CD4-positive, alpha-beta T cell treated with Interleukin-21 for 1 hour (primary cell): ENCODE results near the gene TCEAL2.
"Not testable (repeated sequence)": the region's sequence is repeated elsewhere in the genome, so short reads cannot be mapped to it uniquely, and the experiment has no call there.

ENCODE experiments used
- DNase-seq: peaks from one replicate; pipeline ENCODE4 v3.0.0-alpha.2; 2020

Gene TCEAL2

DNA sequence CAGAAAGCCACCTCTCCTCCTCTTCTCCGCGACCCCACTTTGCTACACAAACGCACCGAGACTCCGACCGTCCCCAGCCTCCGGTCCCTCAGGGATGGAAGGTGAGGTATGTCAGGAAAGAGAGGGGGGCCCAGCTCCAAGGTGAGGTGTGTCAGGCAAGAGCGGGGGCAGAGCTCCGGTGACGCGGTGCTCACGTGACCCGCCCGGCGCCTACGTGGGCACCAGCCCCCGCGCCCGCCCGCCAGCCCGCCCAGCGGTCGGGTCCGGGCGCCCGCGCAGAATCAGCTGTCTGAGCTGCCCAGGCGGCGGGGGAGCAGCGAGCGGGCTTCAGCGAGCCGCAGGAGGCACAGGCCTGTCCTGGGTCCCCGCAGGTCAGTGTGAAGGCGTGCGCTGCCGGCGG is at the start of gene TCEAL2:
TSS of gene TCEAL2 (plus strand) at position 244 of the 400 bp plus-strand sequence. CDS start 1,152 bp downstream, outside the sequence.
- not testable (repeated sequence) for DNase-seq

DNA sequence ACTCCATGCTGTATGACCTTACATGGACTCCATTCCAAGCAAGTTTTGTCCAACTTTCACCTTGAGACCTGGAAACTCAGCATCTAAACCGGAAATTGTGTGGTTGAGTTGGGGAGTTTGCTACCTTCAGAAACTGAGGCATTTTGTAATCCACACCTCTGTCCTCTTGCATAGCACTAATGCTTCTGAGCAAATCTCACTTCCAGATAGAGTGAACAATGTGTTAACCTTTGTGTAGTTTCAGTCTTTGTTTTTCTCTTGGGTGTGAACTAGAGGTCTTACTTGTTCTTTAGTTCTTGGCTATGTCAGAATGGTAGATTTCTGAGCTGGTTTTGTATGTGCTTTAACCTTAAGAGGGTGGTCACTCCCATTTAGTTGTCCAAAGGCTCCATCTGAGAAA is 48.1 kb upstream of the TCEAL2 start:
- no peak for DNase-seq

- DNase-seq: no peak
Measured at GRCh38 chrX:102085706-102086105, 39.8 kb upstream of the TCEAL2 start.

GRCh38 chrX:102113367-102113766 is 12.1 kb upstream of the TCEAL2 start:
- no peak for DNase-seq

GRCh38 chrX:102115748-102116147 is 9.7 kb upstream of the TCEAL2 start:
- no peak for DNase-seq

DNA sequence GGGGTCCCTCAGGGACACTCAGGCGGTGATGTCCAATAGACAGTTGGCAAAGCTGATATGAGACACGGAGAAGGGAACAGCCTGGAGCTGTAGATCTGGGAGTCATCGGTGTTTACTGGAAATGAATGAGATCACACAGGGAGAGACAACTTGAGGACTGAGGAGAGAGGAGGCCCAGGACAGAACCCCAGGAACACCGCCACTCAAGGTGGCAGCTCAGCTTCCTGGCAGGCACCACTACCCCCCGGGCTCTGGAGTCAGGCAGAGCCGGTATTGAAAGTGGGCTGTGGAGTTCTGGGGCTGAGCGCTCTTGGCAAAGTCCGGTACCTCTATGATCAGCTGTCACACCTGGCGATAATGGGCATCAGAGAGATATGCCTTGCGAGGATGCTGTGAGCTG is 465 bp upstream of the TCEAL2 start:
- not testable (repeated sequence) for DNase-seq

DNA sequence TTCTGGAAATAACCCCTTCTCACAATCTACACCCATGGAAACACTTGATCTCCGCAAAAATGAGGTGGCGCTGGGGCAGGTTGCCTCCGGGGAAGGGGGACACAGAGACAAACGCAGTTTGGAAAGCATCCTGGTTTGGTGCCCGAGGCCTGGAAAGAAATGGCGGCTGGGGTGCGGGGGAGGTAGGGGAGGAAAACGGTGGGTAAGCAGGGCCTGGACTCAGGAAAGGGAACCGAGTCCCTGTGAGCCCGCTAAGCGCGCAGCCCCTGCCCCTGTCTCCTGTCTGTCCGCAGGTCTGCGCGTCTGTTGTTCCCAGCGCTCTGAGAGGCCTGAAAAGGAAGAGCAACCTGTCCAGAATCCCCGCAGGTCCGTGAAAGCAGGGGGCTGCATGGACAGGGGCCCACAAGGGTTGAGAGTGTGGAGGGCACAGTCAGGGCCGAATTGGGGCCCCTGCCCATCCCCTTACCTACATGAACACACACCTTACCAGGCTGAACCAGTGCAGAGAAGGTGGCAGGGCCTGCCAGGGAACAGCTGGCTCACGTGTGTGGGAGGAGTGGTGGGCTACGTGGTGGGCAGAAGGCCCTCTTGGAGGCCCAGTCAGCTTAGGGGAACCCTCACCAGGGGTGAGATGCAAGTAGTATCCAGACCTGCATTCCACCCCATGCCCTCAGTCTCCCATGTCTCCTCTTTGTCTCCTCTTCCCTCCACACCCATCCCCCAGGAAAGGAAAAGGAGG is 770 bp downstream of the TCEAL2 start:
- DNase-seq: not testable (repeated sequence)

GRCh38 chrX:102126863-102127262 is 1.4 kb downstream of the TCEAL2 start:
- DNase-seq: no peak

- DNase-seq: peak; percentile 8
Measured at GRCh38 chrX:102129473-102129872, 4.0 kb downstream of the TCEAL2 start.

- DNase-seq: no peak
Measured at GRCh38 chrX:102138064-102138463, 12.6 kb downstream of the TCEAL2 start.

DNA sequence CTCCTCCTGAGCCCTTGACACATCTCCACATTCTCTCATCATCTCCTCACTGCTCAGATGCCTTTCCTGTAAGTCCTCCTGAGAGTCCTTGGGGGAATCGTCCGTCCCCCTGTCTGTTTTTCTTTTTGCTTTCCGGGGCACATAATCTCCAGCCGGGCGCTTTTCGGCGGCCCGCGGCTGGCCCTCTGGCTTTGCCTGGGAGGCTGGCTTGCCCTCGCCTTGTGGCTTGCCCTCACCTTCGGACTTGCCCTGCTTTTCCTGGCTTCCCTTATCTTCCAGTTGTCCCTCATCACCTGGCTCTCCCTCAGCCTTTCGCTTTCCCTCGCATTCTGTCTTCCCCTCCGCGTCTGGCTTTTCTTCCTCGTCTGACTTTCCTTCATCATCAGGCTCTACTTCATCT is 15.4 kb downstream of the TCEAL2 start:
- not testable (repeated sequence) for DNase-seq

DNA sequence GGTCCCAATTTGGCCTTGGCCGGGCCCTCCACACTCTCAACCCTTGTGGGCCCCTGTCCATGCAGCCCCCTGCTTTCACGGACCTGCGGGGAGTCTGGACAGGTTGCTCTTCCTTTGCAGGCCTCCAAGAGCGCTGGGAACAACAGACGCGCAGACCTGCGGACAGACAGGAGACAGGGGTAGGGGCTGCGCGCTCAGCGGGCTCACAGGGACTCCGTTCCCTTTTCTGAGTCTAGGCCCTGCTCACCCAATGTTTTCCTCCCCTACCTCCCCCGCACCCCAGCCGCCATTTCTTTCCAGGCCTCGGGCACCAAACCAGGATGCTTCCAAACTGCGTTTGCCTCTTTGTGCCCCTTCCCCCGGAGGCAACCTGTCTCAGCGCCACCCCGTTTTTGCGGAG is 16.2 kb downstream of the TCEAL2 start:
- DNase-seq: not testable (repeated sequence)

GRCh38 chrX:102142274-102142673 is 16.8 kb downstream of the TCEAL2 start, which contains the start of gene TCEAL6:
TSS of gene TCEAL6 (minus strand) at chrX:102142481.
- DNase-seq: not testable (repeated sequence)

DNA sequence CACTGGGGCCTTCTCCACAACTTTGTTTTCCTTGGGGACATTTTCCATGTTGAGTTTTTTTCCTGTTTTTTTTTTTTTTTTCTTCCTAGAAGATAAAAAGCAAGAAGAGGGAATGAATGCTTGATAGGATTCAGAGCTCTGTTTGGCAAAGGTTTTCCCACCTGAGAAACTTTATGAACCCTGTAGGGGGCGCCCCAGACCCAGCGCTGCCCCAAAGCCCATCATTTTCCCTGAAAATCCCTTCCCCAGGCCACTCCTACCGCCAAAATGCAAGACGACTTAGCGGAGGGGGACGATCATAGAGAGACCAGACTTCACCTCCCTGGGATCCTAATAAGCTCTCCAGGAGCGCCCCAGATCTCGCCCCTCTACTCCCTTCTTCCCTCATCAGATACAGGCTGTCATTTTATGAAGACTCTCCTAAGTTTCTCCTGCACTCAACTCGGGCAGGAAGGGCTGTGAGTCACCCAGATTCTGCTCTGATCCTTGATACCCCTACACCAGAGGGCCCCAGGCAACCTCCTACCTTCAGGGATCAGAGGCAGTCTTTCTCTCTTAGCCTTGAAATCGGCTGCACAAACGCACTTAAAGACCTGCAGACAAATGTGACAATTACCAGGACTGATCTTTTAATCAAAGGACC is 28.9 kb downstream of the TCEAL2 start:
- DNase-seq: peak; percentile 6

GRCh38 chrX:102154900-102155805 is 29.7 kb downstream of the TCEAL2 start:
- peak; percentile 27 for DNase-seq

DNA sequence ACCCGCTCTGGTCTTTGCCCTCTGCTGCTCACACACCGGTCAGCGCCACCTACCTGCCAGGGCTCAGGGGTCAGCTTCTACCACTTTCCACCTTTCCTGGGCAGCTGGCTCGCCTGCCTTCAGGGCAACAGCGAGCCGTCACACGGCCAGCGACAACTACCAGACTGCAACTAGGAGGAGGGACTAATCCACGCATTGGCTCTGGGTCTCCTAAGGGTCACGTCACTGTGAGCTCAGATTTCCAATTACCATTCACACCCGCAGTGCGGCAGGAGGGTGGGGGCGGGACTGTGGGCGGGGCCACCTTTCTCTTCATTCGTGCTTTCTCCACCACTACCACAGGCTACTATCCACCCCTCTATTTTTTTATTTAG is 30.3 kb downstream of the TCEAL2 start, which contains the start of gene BEX5:
TSS of gene BEX5 (minus strand) at position 172 of the 374 bp plus-strand sequence. CDS start 1,712 bp downstream, outside the sequence.
- DNase-seq: peak; percentile 76
